HFF-Myc (cell line): ENCODE measurements around the gene ZFP42.

ENCODE experiments used
- DNase-seq: peaks from one replicate; pipeline ENCODE4 v3.0.0-alpha.2; 2011; ENCODE audit warnings: low read depth; ENCODE audit errors: extremely low read depth
- H3K4me3 ChIP-seq: replicated peaks from 2 replicates; pipeline ENCODE4 v1.5.1; 2011; ENCODE audit warnings: low read depth, mild to moderate bottlenecking, control low read depth, low read length
- CTCF ChIP-seq: IDR thresholded peaks from 2 replicates; pipeline ENCODE4 v1.5.1; 2012; ENCODE audit warnings: mild to moderate bottlenecking, low read depth, low read length, control low read depth; ENCODE audit errors: missing control alignments

The ZFP42 gene

GRCh38 chr4:188016754-188017153 is 21.2 kb downstream of the ZFP42 start:
- no peak for DNase-seq
- H3K4me3 ChIP-seq: no peak overlapping the region
- no peak for TF ChIP-seq CTCF

- TF ChIP-seq CTCF: no peak
- no peak overlapping the region for H3K4me3 ChIP-seq
- no peak for DNase-seq
Observed at GRCh38 chr4:188018262-188018661, 22.7 kb downstream of the ZFP42 start.

- no peak overlapping the region for H3K4me3 ChIP-seq
- no peak for TF ChIP-seq CTCF
- no peak for DNase-seq
Observed at GRCh38 chr4:188021548-188022249, 26.1 kb downstream of the ZFP42 start.

- no peak for DNase-seq
- H3K4me3 ChIP-seq: no peak overlapping the region
- no peak for TF ChIP-seq CTCF
Observed at GRCh38 chr4:188023682-188024081, 28.1 kb downstream of the ZFP42 start.

- no peak for TF ChIP-seq CTCF
- no peak for DNase-seq
- no peak overlapping the region for H3K4me3 ChIP-seq
Observed at GRCh38 chr4:188025476-188025875, 29.9 kb downstream of the ZFP42 start.

- no peak for TF ChIP-seq CTCF
- H3K4me3 ChIP-seq: no peak overlapping the region
Observed at GRCh38 chr4:188029114-188029513, 33.5 kb downstream of the ZFP42 start.

GRCh38 chr4:188030401-188030800 is 34.8 kb downstream of the ZFP42 start:
- H3K4me3 ChIP-seq: no peak overlapping the region
- DNase-seq: no peak
- TF ChIP-seq CTCF: no peak

More at GRCh38 chr4:188029114-188029513, 33.5 kb downstream of the ZFP42 start:
- DNase-seq: no peak
